Aorta (tissue), 5 donors: ENCODE results near the gene CCM2L. TPM values are rescaled to one million over a fixed set of nuclear protein-coding genes. Genes with fewer than 3 reads are reported as not detected.

Experiments used
- ATAC-seq: fragments of 200-7000 bp; cut with Tn5 transposase; one replicate; pipeline ENCODE4 v1.9.1; 2022; ENCODE audit warnings: moderate library complexity; ENCODE audit not compliant: low FRiP score
- DNase-seq, 2 donors: peaks; one replicate each; pipeline ENCODE4 v3.0.0-alpha.2; 2020
- H3K27ac ChIP-seq, 2 donors: one replicate each; pipeline ENCODE4 v1.5.1; 2013; ENCODE audit warnings: low read length in 2 of 2, mild to moderate bottlenecking in 2 of 2, moderate library complexity in 2 of 2, control low read depth in 1 of 2, inconsistent platforms in 1 of 2, low read depth in 1 of 2
- H3K27me3 ChIP-seq, 2 donors: one replicate each; pipeline ENCODE4 v1.6.1; 2013; ENCODE audit warnings: control low read depth in 1 of 2, low read length in 1 of 2, mild to moderate bottlenecking in 1 of 2, moderate library complexity in 1 of 2; ENCODE audit not compliant: insufficient read depth in 2 of 2, control insufficient read depth in 1 of 2
- H3K36me3 ChIP-seq, 2 donors: one replicate each; pipeline ENCODE4 v1.6.1; 2013; ENCODE audit warnings: control low read depth in 1 of 2, low read length in 1 of 2, mild to moderate bottlenecking in 1 of 2; ENCODE audit not compliant: insufficient read depth in 2 of 2, control insufficient read depth in 1 of 2
- H3K4me1 ChIP-seq, 2 donors: one replicate each; pipeline ENCODE4 v1.6.1; 2013; ENCODE audit warnings: low read length in 2 of 2, control low read depth in 1 of 2, mild to moderate bottlenecking in 1 of 2, moderate library complexity in 1 of 2; ENCODE audit not compliant: insufficient read depth in 2 of 2, control insufficient read depth in 1 of 2
- H3K4me3 ChIP-seq, 2 donors: one replicate each; pipeline ENCODE4 v1.5.1; 2013; ENCODE audit warnings: low read length in 2 of 2, control low read depth in 1 of 2, mild to moderate bottlenecking in 1 of 2
- H3K9me3 ChIP-seq: one replicate; pipeline ENCODE4 v1.6.1; 2013; ENCODE audit warnings: mild to moderate bottlenecking, low read length; ENCODE audit not compliant: control insufficient read depth
- WGBS, 2 donors: extraction: QIAGEN DNeasy Blood & Tissue Kit; methylation state at CpG; one replicate each; pipeline ENCODE4 v1.1.7; 2013; 5-methylcytosine and 5-hydroxymethylcytosine counted together
- intact Hi-C, 2 donors: fragments of 100-400 bp; cut with DNase I; formaldehyde crosslinking; loops; one replicate each; pipeline versions ENCODE4 v1.14.2 to v1.15.0; 2022
- polyA plus RNA-seq, 2 donors: library from polyadenylated mRNA; stranded (reverse); fragments of 200-250 nt; gene quantifications; one replicate each; pipeline ENCODE4 v1.2.3, GENCODE V29; 2013
- total RNA-seq, 2 donors: library from RNA; stranded (reverse); fragmentation: NEBNext Ultra II Directional; extraction: Animal tissue kit (Norgen Biotek cat#: 25700); gene quantifications; one replicate each; pipeline ENCODE4 v1.2.1, GENCODE V29; 2021
- donor health status: healthy with polysubstance abuse.
- donor health status: Bipolar disorder and iron deficiency.
- donor health status: DM: no; HTN: no; CAD: no.
- donor health status: DM: no; HTN: no; CAD: no.
- donor health status: DM: yes; HTN: yes; CAD: no.

Gene CCM2L
- total and polyA plus RNA-seq, 4 donors: 0.88 to 11.0 (median 4.6) TPM

GRCh38 chr20:31974296-31974695, 35.9 kb upstream of the CCM2L start:
- Histone ChIP-seq H3K27me3 (no peaks in the 10 kb centered on the region), H3K4me3 (no peak overlapping the region), H3K27ac (no peak overlapping the region), H3K36me3 (no peaks in the 10 kb centered on the region), H3K4me1 (no peaks in the 10 kb centered on the region), H3K9me3 (no peaks in the 10 kb centered on the region)
- 86% methylated on average over 2 of the region's 2 CpGs for WGBS, 2 donors
- ATAC-seq (no peak), DNase-seq (no peak)
- intact Hi-C loops: no loop called here

GRCh38 chr20:31974951-31975487, 35.2 kb upstream of the CCM2L start:
- Histone ChIP-seq H3K36me3 (no peaks in the 10 kb centered on the region), H3K9me3 (no peaks in the 10 kb centered on the region), H3K4me3 (no peak overlapping the region), H3K4me1 (no peaks in the 10 kb centered on the region), H3K27ac (no peak overlapping the region), H3K27me3 (no peaks in the 10 kb centered on the region)
- 7 to 12% methylated on average over 10 of the region's 10 CpGs for WGBS, 2 donors
- ATAC-seq (no peak), DNase-seq (no peak)
- intact Hi-C loops: no loop called here

GRCh38 chr20:31975874-31976273, 34.4 kb upstream of the CCM2L start:
- intact Hi-C loops: no loop called here
- no peaks in the 10 kb centered on the region for H3K4me1 ChIP-seq
- H3K9me3 ChIP-seq: no peaks in the 10 kb centered on the region
- no peak overlapping the region for H3K4me3 ChIP-seq
- WGBS, 2 donors: 81 to 82% methylated on average over 2 of the region's 2 CpGs
- DNase-seq (no peak), ATAC-seq (no peak)
- no peaks in the 10 kb centered on the region for H3K36me3 ChIP-seq
- no peaks in the 10 kb centered on the region for H3K27me3 ChIP-seq
- no peak overlapping the region for H3K27ac ChIP-seq

- Histone ChIP-seq H3K4me3 (no peak overlapping the region), H3K27ac (no peak overlapping the region), H3K9me3 (no peaks in the 10 kb centered on the region), H3K36me3 (no peaks in the 10 kb centered on the region), H3K27me3 (no peaks in the 10 kb centered on the region), H3K4me1 (no peaks in the 10 kb centered on the region)
- intact Hi-C loops: no loop called here
- ATAC-seq (no peak), DNase-seq (no peak)
- 83 to 97% methylated on average over 4 of the region's 4 CpGs for WGBS, 2 donors
These were observed 33.2 kb upstream of the CCM2L start for GRCh38 chr20:31977080-31977479.

- WGBS, 2 donors: 50 to 51% methylated on average over 6 of the region's 6 CpGs
- intact Hi-C loops: no loop called here
- Histone ChIP-seq H3K4me1 (no peaks in the 10 kb centered on the region), H3K36me3 (no peaks in the 10 kb centered on the region), H3K27ac (no peak overlapping the region), H3K27me3 (no peaks in the 10 kb centered on the region), H3K9me3 (no peaks in the 10 kb centered on the region), H3K4me3 (no peak overlapping the region)
- DNase-seq (no peak), ATAC-seq (no peak)
These were observed 30.4 kb upstream of the CCM2L start for GRCh38 chr20:31979713-31980426.

GRCh38 chr20:31981784-31982183, 28.5 kb upstream of the CCM2L start:
- intact Hi-C loops: no loop called here
- WGBS, 2 donors: 74 to 88% methylated on average over 2 of the region's 2 CpGs

GRCh38 chr20:31984981-31985471, 25.2 kb upstream of the CCM2L start:
- H3K27me3 ChIP-seq: no peaks in the 10 kb centered on the region
- no peaks in the 10 kb centered on the region for H3K4me1 ChIP-seq
- H3K9me3 ChIP-seq: no peaks in the 10 kb centered on the region
- DNase-seq (no peak), ATAC-seq (no peak)
- no peaks in the 10 kb centered on the region for H3K36me3 ChIP-seq
- 22 to 24% methylated on average over 6 of the region's 6 CpGs for WGBS, 2 donors
- H3K4me3 ChIP-seq: no peak overlapping the region
- no peak overlapping the region for H3K27ac ChIP-seq
- intact Hi-C loops: no loop called here

More at GRCh38 chr20:31981784-31982183, 28.5 kb upstream of the CCM2L start:
- Histone ChIP-seq H3K27me3 (no peaks in the 10 kb centered on the region), H3K36me3 (no peaks in the 10 kb centered on the region), H3K9me3 (no peaks in the 10 kb centered on the region), H3K4me3 (no peak overlapping the region), H3K4me1 (no peaks in the 10 kb centered on the region), H3K27ac (no peak overlapping the region)
- DNase-seq (no peak), ATAC-seq (no peak)

- ATAC-seq (no peak), DNase-seq (no peak)
- no peaks in the 10 kb centered on the region for H3K4me1 ChIP-seq
- H3K27me3 ChIP-seq: no peaks in the 10 kb centered on the region
- H3K27ac ChIP-seq: no peak overlapping the region
- H3K4me3 ChIP-seq: no peak overlapping the region
- intact Hi-C loops: no loop called here
- WGBS, 2 donors: 62 to 67% methylated on average over 1 of the region's 1 CpG
- H3K36me3 ChIP-seq: no peaks in the 10 kb centered on the region
- no peaks in the 10 kb centered on the region for H3K9me3 ChIP-seq
These were observed 22.5 kb upstream of the CCM2L start for GRCh38 chr20:31987744-31988143.

- ATAC-seq (no peak), DNase-seq (no peak)
- Histone ChIP-seq H3K27ac (no peak overlapping the region), H3K27me3 (no peaks in the 10 kb centered on the region), H3K9me3 (no peaks in the 10 kb centered on the region), H3K4me3 (no peak overlapping the region), H3K4me1 (no peaks in the 10 kb centered on the region), H3K36me3 (no peaks in the 10 kb centered on the region)
- intact Hi-C loops: no loop called here
- WGBS, 2 donors: 89% methylated on average over 5 of the region's 5 CpGs
These were observed 21.7 kb upstream of the CCM2L start for GRCh38 chr20:31988430-31989015.
